SIG-M5 treated with dmso at 0.1 percent for 504 hours (cell line): ENCODE measurements around the gene DPF3.
"Not testable (repeated sequence)": the region's sequence is repeated elsewhere in the genome, so short reads cannot be mapped to it uniquely, and the experiment has no call there.

Source experiments
- DNase-seq: peaks from one replicate; lab custom pipeline; 2025; ENCODE audit not compliant: unreplicated experiment; lab: John Stamatoyannopoulos, UW

DPF3 gene

GRCh38 chr14:72881543-72881942, 12.4 kb downstream of the DPF3 start:
- DNase-seq = no peak

DNA sequence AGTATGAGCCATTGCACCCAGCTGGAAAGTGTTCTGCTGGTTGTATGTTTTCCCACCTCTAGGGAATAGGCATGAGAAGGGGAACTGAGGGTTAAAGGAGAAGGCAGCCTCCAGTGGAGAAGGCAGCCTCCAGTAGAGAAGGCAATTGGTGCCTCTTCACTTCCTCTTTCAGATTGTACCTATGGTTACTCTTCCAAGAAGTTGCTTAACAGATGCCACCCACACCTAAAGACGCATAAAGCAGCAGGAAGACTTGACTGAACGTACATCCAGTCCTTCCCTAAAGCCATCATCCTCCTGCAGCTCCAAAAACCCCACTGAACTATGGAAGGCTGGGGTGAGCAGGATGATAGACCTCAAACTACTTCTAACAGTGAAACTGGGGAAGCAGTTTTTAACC, 13.1 kb downstream of the DPF3 start:
- DNase-seq = peak; percentile 16

- no peak for DNase-seq
Measured at GRCh38 chr14:72880164-72880563, 13.7 kb downstream of the DPF3 start.

DNA sequence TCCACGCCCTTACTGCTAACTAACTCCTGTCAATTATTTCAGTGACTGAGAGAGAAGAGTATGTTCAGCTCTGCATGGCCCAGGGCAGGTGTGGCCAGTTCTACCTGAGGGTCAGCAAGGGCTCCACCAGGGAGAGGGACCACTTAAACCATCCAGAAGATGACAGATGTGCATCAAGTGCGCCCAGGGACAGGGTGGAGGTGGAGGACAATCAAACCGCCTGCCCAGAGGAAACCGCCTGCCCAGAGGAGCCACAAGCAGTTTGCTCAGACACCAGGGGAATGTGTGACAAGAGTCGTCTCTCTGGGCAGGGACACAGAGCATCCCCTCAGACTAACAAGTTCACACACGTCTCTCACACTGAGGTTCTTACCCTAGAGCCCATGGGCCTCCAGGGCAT, 14.5 kb downstream of the DPF3 start:
- no peak for DNase-seq

- no peak for DNase-seq
Measured at GRCh38 chr14:72878746-72879145, 15.2 kb downstream of the DPF3 start.

- DNase-seq = no peak
Measured at GRCh38 chr14:72876710-72877063, 17.2 kb downstream of the DPF3 start.

DNA sequence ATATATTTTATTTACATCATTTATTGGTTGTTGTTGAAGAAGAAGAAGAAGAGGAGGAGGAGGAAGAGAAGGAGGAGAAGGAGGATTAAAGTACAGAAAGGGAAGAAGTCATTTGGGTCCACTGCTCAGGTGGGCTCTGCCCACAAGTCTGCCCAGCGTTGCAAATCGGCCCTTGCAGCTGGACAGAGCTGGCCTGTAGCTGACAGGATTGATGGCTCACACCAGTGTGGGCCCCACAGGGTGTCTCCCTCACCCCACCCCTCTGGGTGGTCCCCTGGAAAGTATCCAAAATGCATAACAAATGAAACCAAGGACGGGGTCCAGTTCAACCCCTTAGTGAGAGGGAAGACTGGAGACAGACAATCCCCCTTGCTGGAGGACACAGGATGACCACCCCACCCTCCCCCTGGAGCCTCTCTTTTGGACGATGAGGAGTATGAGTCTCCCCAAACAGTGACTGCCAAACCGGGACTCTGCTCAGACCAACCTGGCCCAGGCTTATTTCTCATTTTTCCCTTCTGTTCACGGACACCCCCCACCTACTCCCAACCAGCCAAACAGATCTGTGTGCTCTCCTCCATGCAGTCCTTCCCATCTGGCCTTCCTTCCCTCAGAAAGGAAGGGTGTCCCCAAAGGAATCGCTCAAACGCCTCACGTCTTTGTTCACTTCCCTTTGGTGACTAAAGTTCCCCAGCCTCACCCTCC, 17.7 kb downstream of the DPF3 start:
- DNase-seq = no peak

DNA sequence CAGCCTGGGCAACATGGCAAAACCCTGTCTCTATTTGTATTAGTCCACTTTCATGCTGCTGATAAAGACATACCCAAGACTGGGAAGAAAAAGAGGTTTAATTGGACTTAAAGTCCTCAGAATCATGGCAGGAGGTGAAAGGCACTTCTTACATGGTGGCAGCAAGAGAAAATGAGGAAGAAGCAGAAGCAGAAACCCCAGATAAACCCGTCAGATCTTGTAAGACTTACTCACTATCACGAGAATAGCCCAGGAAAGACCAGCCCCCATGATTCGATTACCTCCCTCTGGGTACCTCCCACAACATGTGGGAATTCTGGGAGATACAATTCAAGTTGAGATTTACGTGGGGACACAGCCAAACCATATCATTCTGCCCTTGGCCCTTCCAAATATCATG, 23.0 kb downstream of the DPF3 start:
- not testable (repeated sequence) for DNase-seq

DNA sequence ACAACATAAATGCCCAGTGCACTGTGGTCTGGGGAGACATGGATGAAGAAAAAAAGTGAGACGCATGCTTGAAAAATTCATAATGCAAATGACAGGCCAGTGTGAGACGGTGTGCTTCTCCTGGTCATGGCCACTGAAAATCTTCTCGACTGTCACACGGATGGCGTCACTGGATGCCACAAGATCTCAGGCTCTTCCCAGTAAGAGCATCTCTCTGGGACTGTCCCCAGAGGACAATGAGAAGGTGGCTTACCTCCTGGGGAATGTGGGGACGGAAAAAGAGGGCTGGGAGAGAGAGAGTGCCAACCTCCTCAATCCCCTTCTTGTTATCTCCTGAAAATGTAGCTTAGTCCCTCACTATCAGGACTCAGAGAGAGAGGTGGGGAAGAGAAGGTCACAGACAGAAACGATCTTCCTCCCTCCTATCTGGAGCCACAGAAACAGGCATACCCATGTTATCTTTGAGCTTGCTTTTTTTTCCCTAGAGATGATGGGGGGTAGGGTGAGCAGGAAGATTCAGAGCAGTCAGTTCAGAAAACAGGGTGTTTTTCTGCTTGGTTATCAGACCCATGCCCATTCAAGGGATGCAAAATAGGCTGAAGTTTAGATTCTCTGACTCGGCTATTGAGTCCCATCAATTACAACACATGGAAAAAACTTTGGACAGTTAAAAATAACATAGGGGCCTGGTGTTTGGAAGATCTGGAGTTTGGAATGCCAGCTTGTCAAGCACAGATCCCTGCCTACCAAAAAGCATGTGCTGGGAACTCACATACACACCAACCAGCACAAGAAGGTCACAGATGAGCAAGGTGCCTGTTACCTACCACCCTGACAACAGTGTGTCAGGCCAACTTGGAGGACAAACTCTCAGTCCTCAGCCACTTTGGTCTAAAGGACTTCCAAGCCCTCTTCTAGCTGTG, 24.2 kb downstream of the DPF3 start:
- no peak for DNase-seq

GRCh38 chr14:72868500-72868899, 25.4 kb downstream of the DPF3 start:
- no peak for DNase-seq

DNA sequence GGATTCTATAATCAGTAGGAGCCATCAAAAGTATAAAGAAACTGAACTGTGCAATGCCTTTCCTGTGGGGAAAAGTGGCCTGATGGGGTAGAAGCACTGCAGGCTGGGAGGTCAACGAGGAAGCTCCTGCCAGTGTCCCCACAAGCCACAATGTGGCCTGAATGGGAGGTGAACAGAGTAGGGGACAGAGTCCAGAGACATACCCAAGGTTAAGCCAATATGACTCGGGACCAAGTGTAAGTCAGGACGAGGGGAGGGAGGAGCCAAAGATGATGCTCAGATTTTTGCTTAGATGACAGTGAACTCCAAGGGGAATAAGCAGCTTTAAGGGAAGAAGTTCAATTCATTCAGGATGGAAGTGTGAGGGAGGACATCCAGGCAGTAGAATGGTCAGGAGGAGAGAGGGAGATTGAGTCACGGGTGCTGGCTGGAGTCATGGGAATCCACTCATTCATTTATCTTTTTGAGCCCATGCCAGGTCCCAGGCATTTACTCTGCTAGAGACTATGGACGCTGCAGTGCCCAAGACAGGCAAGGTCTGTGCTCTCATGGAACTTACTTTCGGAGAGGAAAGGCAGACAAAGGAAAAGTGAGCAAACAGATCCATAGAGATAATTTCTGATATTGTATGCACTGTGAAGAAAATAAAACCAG, 29.1 kb downstream of the DPF3 start:
- DNase-seq = no peak

DNA sequence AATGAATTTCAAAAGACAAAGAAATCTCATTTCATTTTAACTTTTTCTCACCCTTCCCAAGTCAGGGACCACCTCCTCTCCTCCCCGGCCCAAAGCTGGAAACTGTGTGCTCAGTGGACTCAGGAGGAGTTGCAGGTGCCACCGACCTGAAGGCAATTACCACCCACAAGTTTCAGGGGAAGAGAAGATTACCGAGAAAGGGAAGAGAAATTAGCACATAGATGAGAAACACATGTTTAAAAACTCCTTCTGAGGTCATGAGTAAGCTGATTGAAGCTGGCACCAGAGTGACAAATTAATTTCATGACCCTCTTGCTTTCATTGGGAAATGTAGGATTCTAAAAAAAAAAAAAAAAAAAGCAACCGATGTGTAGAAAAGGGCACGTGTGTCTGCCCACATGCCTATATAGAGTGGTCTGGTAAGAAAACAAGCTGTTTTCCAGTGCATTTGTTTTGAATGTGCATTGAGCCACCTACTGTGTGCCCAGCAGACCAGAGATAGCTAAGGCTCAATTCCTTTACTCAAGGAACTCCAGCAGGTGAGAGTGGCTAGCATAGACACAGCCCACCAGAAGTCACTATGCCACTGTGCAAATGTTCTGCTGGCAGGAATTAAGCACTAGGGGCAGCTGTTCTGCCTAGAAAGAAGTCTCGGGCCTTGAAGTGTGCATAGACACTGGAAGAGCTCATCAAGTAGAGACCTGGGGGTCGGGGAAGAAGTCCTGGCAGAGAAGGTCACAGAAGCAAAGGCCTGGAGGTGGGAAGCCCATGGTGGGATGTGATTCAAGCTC, 30.5 kb downstream of the DPF3 start:
- no peak for DNase-seq

GRCh38 chr14:72856530-72857266, 37.2 kb downstream of the DPF3 start:
- DNase-seq = no peak

- DNase-seq = no peak
Measured at GRCh38 chr14:72855913-72856312, 38.0 kb downstream of the DPF3 start.

DNA sequence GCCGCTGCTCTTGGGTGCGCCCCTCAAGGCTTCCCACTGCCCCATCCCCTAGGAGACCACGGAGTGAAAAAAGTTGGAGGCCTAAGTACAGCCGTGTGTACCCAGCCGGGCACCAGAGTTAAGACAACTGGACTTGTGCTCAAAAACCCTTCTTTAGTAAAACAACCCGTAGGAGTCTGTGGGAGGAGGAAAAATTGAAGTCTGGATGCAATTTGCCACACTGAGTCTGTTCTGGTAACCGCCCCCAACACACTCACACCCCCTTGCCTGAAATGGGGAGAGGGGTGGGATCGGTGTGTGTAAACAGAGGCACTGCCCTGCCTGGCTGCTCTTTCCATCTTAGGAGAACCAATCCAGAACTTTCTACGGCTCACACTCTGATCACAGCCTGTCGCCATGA, 41.7 kb downstream of the DPF3 start:
- no peak for DNase-seq

- DNase-seq = no peak
Measured at GRCh38 chr14:72851635-72852034, 42.3 kb downstream of the DPF3 start.

DNA sequence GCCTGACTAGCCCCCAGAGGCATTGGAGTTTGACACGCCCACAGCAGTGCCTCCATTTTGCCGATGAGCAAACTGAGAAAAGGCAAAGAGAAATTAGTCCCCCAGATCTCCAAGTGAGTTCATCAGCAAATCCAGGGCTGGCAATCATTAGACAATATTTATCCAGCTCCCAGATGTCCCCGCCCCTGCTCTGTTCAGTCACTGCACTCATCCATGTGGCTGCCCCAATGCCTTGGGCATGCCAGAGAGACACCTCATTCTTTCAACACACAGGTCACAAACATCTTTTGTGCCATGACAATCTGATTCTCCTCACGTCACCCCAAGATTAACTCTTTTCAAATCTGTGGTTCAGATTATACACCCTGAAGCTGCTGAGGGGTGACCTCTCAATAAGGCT, 43.5 kb downstream of the DPF3 start:
- DNase-seq = no peak

- no peak for DNase-seq
Measured at GRCh38 chr14:72849222-72849621, 44.7 kb downstream of the DPF3 start.

DNA sequence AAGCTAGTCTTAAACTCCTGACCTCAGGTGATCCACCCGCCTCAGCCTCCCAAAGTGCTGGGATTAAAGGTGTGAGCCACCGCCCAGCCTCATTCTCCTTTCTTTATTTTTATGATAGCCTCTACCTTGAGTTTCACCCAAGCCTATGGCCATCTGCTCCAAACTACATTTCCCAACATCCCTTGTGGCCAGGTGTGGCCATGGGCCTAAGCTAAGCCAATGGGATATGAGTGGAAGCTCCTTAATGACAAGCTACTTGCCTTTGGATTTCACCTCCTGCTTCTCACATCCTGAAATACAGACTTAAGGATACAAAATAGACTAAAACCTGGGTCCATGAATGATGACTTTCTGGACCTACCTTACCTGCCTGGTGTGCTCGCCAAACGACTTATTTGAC, 46.2 kb downstream of the DPF3 start:
- DNase-seq = no peak

DNA sequence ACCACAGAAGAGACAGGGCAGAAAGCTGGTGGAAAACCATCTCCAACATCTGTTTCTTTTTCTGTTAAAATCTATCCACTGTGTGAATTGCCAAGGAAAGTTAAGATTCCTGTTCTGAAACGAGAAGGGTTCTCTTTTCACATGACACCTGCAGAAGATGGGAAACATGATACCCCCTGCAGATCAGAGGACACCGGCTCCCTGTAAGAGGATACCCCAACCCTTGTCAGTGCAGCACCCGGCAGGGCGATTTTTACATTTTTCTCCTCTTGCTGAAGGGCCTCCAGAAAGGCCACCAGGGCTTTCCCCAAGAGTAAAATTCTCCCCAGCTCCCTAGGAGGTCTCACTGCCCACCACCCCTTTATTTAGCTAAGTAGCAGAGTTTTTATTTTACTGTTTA, 48.2 kb downstream of the DPF3 start:
- no peak for DNase-seq

DNA sequence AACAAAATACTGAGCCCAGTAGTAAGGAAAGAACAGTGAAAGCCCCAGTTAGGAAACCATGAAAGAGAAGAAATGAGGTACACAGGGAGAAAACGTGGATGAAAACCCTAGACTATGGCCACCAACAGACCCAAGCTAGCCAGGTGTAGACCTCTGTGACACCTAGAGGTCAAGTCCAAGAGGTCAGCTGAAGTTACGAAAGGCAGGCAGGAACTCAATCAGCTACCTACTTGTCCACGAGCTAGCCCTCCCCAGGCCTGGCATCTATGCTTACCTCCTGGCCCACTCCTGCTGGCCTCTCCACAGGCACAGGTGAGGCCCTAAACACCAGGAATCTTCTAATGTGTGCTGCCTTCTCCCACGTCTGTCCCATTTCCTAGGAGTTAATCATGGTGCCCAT, 48.7 kb downstream of the DPF3 start:
- no peak for DNase-seq
